Measurements from ENCODE around the gene SYNGAP1.

DNA sequence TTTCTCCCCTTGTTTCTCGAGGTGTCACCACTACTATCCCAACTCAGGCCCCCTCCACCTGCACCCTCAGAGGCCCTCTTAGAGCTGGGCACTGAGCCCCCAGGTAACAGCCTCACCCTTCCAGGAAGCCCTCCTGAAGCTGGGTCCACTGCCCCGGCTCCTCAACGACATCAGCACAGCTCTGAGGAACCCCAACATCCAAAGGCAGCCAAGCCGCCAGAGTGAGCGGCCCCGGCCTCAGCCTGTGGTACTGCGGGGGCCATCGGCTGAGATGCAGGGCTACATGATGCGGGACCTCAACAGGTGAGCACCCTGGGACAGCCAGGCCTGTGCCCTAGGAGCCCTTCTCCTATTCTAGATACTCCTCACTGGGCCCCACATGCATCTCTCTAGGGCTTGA is 21.6 kb downstream of the SYNGAP1 start:
- TF ChIP-seq CTCF (conservative IDR thresholded peaks at IDR 0.05; ENCODE audit: low read depth, low read length) (no peak), EZH2 (IDR thresholded peaks at IDR 0.05; ENCODE audit: borderline replicate concordance, low read depth, low read length, poor library complexity, severe bottlenecking) (no peak)

Data from A673 (cell line).